Measurements from ENCODE around the gene ARHGEF4. TPM values are rescaled to one million over a fixed set of nuclear protein-coding genes. Genes with fewer than 3 reads are reported as not detected.

ARHGEF4 gene
- total RNA-seq, 1 donor from 2014 or later, result 2.6 TPM

DNA sequence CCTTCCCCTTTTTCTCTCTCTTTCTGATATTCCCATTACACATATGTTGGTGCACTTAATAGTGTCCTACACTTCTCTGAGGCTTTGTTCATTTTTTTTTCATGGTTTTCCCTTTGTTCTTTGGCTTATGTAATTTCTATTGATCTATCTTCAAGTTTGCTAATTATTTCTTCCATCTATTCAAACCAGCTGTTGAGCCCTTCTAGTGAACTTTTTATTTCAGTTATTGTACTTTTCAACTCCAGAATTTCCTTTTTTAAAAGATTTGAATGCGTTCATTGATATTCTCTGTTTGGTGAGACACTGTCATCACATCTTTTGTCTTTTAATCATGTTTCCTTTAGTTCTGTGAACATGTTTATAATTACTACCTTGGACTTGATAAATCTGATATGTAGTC lies 118.2 kb downstream of the ARHGEF4 start:
- no peak for DNase-seq (ENCODE audit: extremely low spot score, unreplicated experiment)
- peaks cover 3% of the 10 kb centered on the region for H3K27me3 Mint-ChIP-seq (ENCODE audit: unreplicated experiment)
- H3K36me3 Mint-ChIP-seq (ENCODE audit: unreplicated experiment), result no peaks in the 10 kb centered on the region
- no peak overlapping the region for H3K4me3 Mint-ChIP-seq (ENCODE audit: unreplicated experiment)
- no peak for TF ChIP-seq CTCF (IDR thresholded peaks at IDR 0.05)
- H3K27ac Mint-ChIP-seq (ENCODE audit: unreplicated experiment), result no peak overlapping the region
- H3K4me1 Mint-ChIP-seq (ENCODE audit: unreplicated experiment), result no peaks in the 10 kb centered on the region
- H3K9me3 Mint-ChIP-seq (ENCODE audit: unreplicated experiment), result peaks cover 13% of the 10 kb centered on the region

GRCh38 chr2:130957915-130958314 lies 121.2 kb downstream of the ARHGEF4 start:
- Mint-ChIP-seq H3K4me1 (ENCODE audit: unreplicated experiment) (no peaks in the 10 kb centered on the region), H3K9me3 (ENCODE audit: unreplicated experiment) (peaks cover 13% of the 10 kb centered on the region), H3K27ac (ENCODE audit: unreplicated experiment) (no peak overlapping the region), H3K4me3 (ENCODE audit: unreplicated experiment) (no peak overlapping the region), H3K27me3 (ENCODE audit: unreplicated experiment) (peaks cover 22% of the 10 kb centered on the region), H3K36me3 (ENCODE audit: unreplicated experiment) (no peaks in the 10 kb centered on the region)
- no peak for DNase-seq (ENCODE audit: extremely low spot score, unreplicated experiment)
- TF ChIP-seq CTCF (IDR thresholded peaks at IDR 0.05), result no peak

GRCh38 chr2:130963196-130963848 lies 126.6 kb downstream of the ARHGEF4 start:
- Mint-ChIP-seq H3K4me1 (ENCODE audit: unreplicated experiment) (peaks cover 7% of the 10 kb centered on the region), H3K27ac (ENCODE audit: unreplicated experiment) (no peak overlapping the region), H3K27me3 (ENCODE audit: unreplicated experiment) (peaks cover 55% of the 10 kb centered on the region), H3K36me3 (ENCODE audit: unreplicated experiment) (no peaks in the 10 kb centered on the region), H3K9me3 (ENCODE audit: unreplicated experiment) (no peaks in the 10 kb centered on the region), H3K4me3 (ENCODE audit: unreplicated experiment) (no peak overlapping the region)
- no peak for TF ChIP-seq CTCF (IDR thresholded peaks at IDR 0.05)
- peak; percentile 80 for DNase-seq (ENCODE audit: extremely low spot score, unreplicated experiment)

GRCh38 chr2:130963849-130964793 lies 127.4 kb downstream of the ARHGEF4 start:
- Mint-ChIP-seq H3K27ac (ENCODE audit: unreplicated experiment) (no peak overlapping the region), H3K9me3 (ENCODE audit: unreplicated experiment) (no peaks in the 10 kb centered on the region), H3K4me3 (ENCODE audit: unreplicated experiment) (peak overlapping the region; percentile 66), H3K36me3 (ENCODE audit: unreplicated experiment) (no peaks in the 10 kb centered on the region), H3K27me3 (ENCODE audit: unreplicated experiment) (peaks cover 55% of the 10 kb centered on the region), H3K4me1 (ENCODE audit: unreplicated experiment) (peaks cover 7% of the 10 kb centered on the region)
- TF ChIP-seq CTCF (IDR thresholded peaks at IDR 0.05), result peak; percentile 40
- peak; percentile 84 for DNase-seq (ENCODE audit: extremely low spot score, unreplicated experiment)

DNA sequence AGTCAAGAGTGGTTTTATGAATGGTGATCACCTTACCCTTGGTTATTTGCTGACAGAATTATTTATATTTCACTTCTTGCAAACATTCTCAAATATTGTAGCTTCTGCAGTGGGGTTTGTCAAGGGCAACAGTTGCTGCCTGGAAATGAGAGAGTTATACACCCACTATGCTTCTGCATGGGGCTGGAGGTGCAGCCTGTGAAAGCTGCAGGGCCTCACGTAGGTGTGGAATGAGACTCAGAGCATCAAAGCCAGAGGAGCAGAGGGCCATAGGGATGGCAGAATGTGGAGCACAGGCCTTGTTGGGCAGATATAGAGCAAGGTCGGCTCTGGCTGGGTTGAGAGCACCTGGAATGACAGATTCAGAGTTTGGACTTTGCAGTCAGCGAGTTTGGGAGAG lies 128.2 kb downstream of the ARHGEF4 start:
- H3K27me3 Mint-ChIP-seq (ENCODE audit: unreplicated experiment), result peaks cover 55% of the 10 kb centered on the region
- no peaks in the 10 kb centered on the region for H3K9me3 Mint-ChIP-seq (ENCODE audit: unreplicated experiment)
- H3K4me3 Mint-ChIP-seq (ENCODE audit: unreplicated experiment), result no peak overlapping the region
- no peak overlapping the region for H3K27ac Mint-ChIP-seq (ENCODE audit: unreplicated experiment)
- H3K36me3 Mint-ChIP-seq (ENCODE audit: unreplicated experiment), result no peaks in the 10 kb centered on the region
- TF ChIP-seq CTCF (IDR thresholded peaks at IDR 0.05), result no peak
- H3K4me1 Mint-ChIP-seq (ENCODE audit: unreplicated experiment), result peaks cover 7% of the 10 kb centered on the region
- peak; percentile 40 for DNase-seq (ENCODE audit: extremely low spot score, unreplicated experiment)

Measured in osteocyte (in vitro differentiated cells).